Esophagus muscularis mucosa (tissue), 4 donors: ENCODE results near the gene CSKMT. TPM values are rescaled to one million over a fixed set of nuclear protein-coding genes. Genes with fewer than 3 reads are reported as not detected.

Experiments
- DNase-seq: peaks from one replicate; pipeline ENCODE4 v3.0.0-alpha.2; 2017; ENCODE audit errors: extremely low spot score
- H3K27ac ChIP-seq, 4 donors: fragments of 200-600 bp; sonication (generic); replicated peaks in 1 of 4; 1 replicate in 3 of 4; 2 replicates in 1 of 4; pipeline ENCODE4 v1.5.1; 2016 to 2019; ENCODE audit warnings: mild to moderate bottlenecking in 1 of 4
- H3K27me3 ChIP-seq, 4 donors: fragments of 200-600 bp; sonication (generic); one replicate each; pipeline versions ENCODE4 v1.5.1 to v1.6.0; 2016 to 2019
- H3K36me3 ChIP-seq, 4 donors: fragments of 200-600 bp; sonication (generic); one replicate each; pipeline ENCODE4 v1.5.1; 2016 to 2019
- H3K4me1 ChIP-seq, 4 donors: fragments of 200-600 bp; sonication (generic); one replicate each; pipeline ENCODE4 v1.5.1; 2016 to 2019
- H3K4me3 ChIP-seq, 4 donors: fragments of 200-600 bp; sonication (generic); 1 replicate in 2 of 4; 2 replicates in 2 of 4; pipeline ENCODE4 v1.5.1; 2016 to 2019; ENCODE audit warnings: mild to moderate bottlenecking in 4 of 4, moderate library complexity in 1 of 4
- H3K9me3 ChIP-seq, 4 donors: fragments of 200-600 bp; sonication (generic); 1 replicate in 3 of 4; 2 replicates in 1 of 4; pipeline ENCODE4 v1.5.1; 2016 to 2019
- CTCF ChIP-seq, 3 experiments: fragments of 200-600 bp in 2 of 3; fragments of 450-650 bp in 1 of 3; sonication (generic) in 2 of 3; IDR thresholded peaks; one replicate each; pipeline ENCODE4 v1.5.1; 2017 to 2019; ENCODE audit warnings: antibody characterized with exemption in 3 of 3, mild to moderate bottlenecking in 2 of 3, moderate library complexity in 1 of 3
- EP300 ChIP-seq: sonication (generic); formaldehyde crosslinking; IDR thresholded peaks from one replicate; pipeline ENCODE4 v1.6.1; 2017; ENCODE audit warnings: antibody characterized with exemption
- POLR2A ChIP-seq: fragments of 450-650 bp; IDR thresholded peaks from one replicate; pipeline ENCODE4 v1.6.1; 2017; ENCODE audit warnings: antibody characterized with exemption, moderate library complexity, mild to moderate bottlenecking, low read depth
- POLR2AphosphoS5 ChIP-seq, 2 donors: sonication (generic); formaldehyde crosslinking; IDR thresholded peaks; one replicate each; pipeline ENCODE4 v1.6.1; 2017; ENCODE audit warnings: antibody characterized with exemption in 2 of 2
- WGBS: methylation state at CpG from one replicate; pipeline ENCODE4 v1.1.5; 2018; 5-methylcytosine and 5-hydroxymethylcytosine counted together
- intact Hi-C: fragments of 100-400 bp; cut with DNase I; formaldehyde crosslinking; loops from one replicate; pipeline ENCODE4 v1.15.1; 2023
- total RNA-seq, 4 donors: library from RNA; depleted of rRNA; stranded (reverse); fragments of >200 nt; gene quantifications; one replicate each; pipeline versions ENCODE4 v1.1.0 to v1.2.1, GENCODE V29; 2016

CSKMT gene
- total RNA-seq, 4 donors from 2014 or later: 2.9 to 4.9 (median 3.1) TPM

GRCh38 chr11:62656796-62657429 is 8.2 kb upstream of the CSKMT start:
- Histone ChIP-seq H3K27me3 (no peaks in the 10 kb centered on the region), H3K36me3 (peaks cover 0 to 4% (median 2%) of the 10 kb centered on the region in 4 donors), H3K4me1 (peaks cover 7 to 16% (median 8%) of the 10 kb centered on the region in 4 donors), H3K27ac (no peak overlapping the region), H3K9me3 (no peaks in the 10 kb centered on the region), H3K4me3 (no peak overlapping the region)
- WGBS: 63% methylated on average over 5 of the region's 5 CpGs
- intact Hi-C loops: no loop called here
- DNase-seq: no peak
- TF ChIP-seq POLR2AphosphoS5 (IDR thresholded peaks at IDR 0.05) (no peak), POLR2A (no peak), EP300 (no peak), CTCF (IDR thresholded peaks at IDR 0.05) (no peak)

GRCh38 chr11:62664405-62665074 is 572 bp upstream of the CSKMT start:
- Histone ChIP-seq H3K36me3 (peaks cover 7 to 32% (median 24%) of the 10 kb centered on the region in 4 donors), H3K4me3 (peak overlapping the region; percentile 71 to 83 (median 82)), H3K4me1 (peaks cover 30 to 50% (median 43%) of the 10 kb centered on the region in 4 donors), H3K9me3 (no peaks in the 10 kb centered on the region), H3K27me3 (no peaks in the 10 kb centered on the region), H3K27ac (peak overlapping the region; percentile 91 to 97 (median 92))
- intact Hi-C loops: no loop called here
- TF ChIP-seq CTCF (IDR thresholded peaks at IDR 0.05): no peak
- DNase-seq: no peak
- 5% methylated on average over 23 of the region's 36 CpGs for WGBS

- intact Hi-C loops: no loop called here
- WGBS: under 1% methylated on average over 28 of the region's 39 CpGs
- Histone ChIP-seq H3K4me3 (peak overlapping the region; percentile 71 to 83 (median 82)), H3K36me3 (peaks cover 7 to 32% (median 24%) of the 10 kb centered on the region in 4 donors), H3K27ac (peak overlapping the region; percentile 91 to 97 (median 92)), H3K9me3 (no peaks in the 10 kb centered on the region), H3K27me3 (no peaks in the 10 kb centered on the region), H3K4me1 (peaks cover 37 to 62% (median 50%) of the 10 kb centered on the region in 4 donors)
- no peak for TF ChIP-seq CTCF (IDR thresholded peaks at IDR 0.05)
- no peak for TF ChIP-seq POLR2A
- TF ChIP-seq EP300: no peak
- TF ChIP-seq POLR2AphosphoS5 (IDR thresholded peaks at IDR 0.05): no peak
- DNase-seq: peak; percentile 92
Measured at GRCh38 chr11:62665599-62666258, 617 bp downstream of the CSKMT start.

- Histone ChIP-seq H3K27ac (peak overlapping the region; percentile 91 to 97 (median 92)), H3K4me3 (peak overlapping the region; percentile 71 to 83 (median 82)), H3K4me1 (peaks cover 40 to 69% (median 55%) of the 10 kb centered on the region in 4 donors), H3K27me3 (no peaks in the 10 kb centered on the region), H3K9me3 (no peaks in the 10 kb centered on the region), H3K36me3 (peaks cover 7 to 32% (median 24%) of the 10 kb centered on the region in 4 donors)
- no peak for DNase-seq
- TF ChIP-seq CTCF (IDR thresholded peaks at IDR 0.05): no peak
- TF ChIP-seq POLR2A: no peak
- TF ChIP-seq POLR2AphosphoS5 (IDR thresholded peaks at IDR 0.05): no peak
- no peak for TF ChIP-seq EP300
- WGBS: 77% methylated on average over 3 of the region's 16 CpGs
- intact Hi-C loops: no loop called here
Measured at GRCh38 chr11:62666259-62666926, 1.3 kb downstream of the CSKMT start.
